B cell (primary cell): ENCODE data around the gene MED27. TPM values are rescaled to one million over a fixed set of nuclear protein-coding genes. Genes with fewer than 3 reads are reported as not detected.

ENCODE experiments used
- ATAC-seq: fragments of 200-7000 bp; cut with Tn5 transposase; one replicate; pipeline ENCODE4 v1.10.0; 2021; ENCODE audit warnings: low read depth, mild to moderate bottlenecking, moderate number of reproducible peaks, moderate library complexity
- CTCF ChIA-PET: fragments of 350-600 bp; sonication (Branson Sonifier 250); formaldehyde crosslinking; loops from one replicate; lab custom pipeline; 2021; ENCODE audit warnings: antibody characterized with exemption, inconsistent platforms; lab: Charles Lee
- POLR2A ChIA-PET: fragments of 350-600 bp; sonication (Branson Sonifier 250); formaldehyde crosslinking; loops from one replicate; lab custom pipeline; 2021; ENCODE audit warnings: antibody characterized with exemption; lab: Charles Lee
- DNase-seq: peaks from one replicate; pipeline ENCODE4 v3.0.0; 2013
- H2AFZ ChIP-seq: 2 replicates; pipeline ENCODE4 v1.6.1; 2012; ENCODE audit warnings: mild to moderate bottlenecking, low read depth, low read length; ENCODE audit not compliant: insufficient read depth, poor library complexity, severe bottlenecking
- H3K27ac ChIP-seq, 2 donors: 1 replicate in 1 of 2; 2 replicates in 1 of 2; pipeline ENCODE4 v1.5.1; 2012 to 2013; ENCODE audit warnings: low read length in 2 of 2, mild to moderate bottlenecking in 2 of 2, moderate library complexity in 1 of 2
- H3K27me3 ChIP-seq, 4 experiments: fragments of 200-600 bp in 1 of 4; sonication (generic) in 1 of 4; replicated peaks in 1 of 4; 1 replicate in 2 of 4; 2 replicates in 2 of 4; pipeline versions ENCODE4 v1.6.1 to v1.7.0; 2013 to 2016; ENCODE audit warnings: low read length in 3 of 4, mild to moderate bottlenecking in 2 of 4, mixed read lengths in 1 of 4, moderate library complexity in 1 of 4; ENCODE audit not compliant: insufficient read depth in 4 of 4, control insufficient read depth in 3 of 4; ENCODE audit errors: control extremely low read depth in 1 of 4
- H3K36me3 ChIP-seq, 2 experiments: replicated peaks in 1 of 2; 1 replicate in 1 of 2; 2 replicates in 1 of 2; pipeline versions ENCODE4 v1.6.1 to v1.7.1; 2013; ENCODE audit warnings: low read length in 1 of 2; ENCODE audit not compliant: insufficient read depth in 2 of 2, control insufficient read depth in 1 of 2; ENCODE audit errors: control extremely low read depth in 1 of 2, extremely low read depth in 1 of 2
- H3K4me1 ChIP-seq, 2 donors: fragments of 200-600 bp in 1 of 2; sonication (generic) in 1 of 2; 1 replicate in 1 of 2; 2 replicates in 1 of 2; pipeline versions ENCODE4 v1.5.1 to v1.6.1; 2013 to 2017; ENCODE audit warnings: low read length in 2 of 2; ENCODE audit not compliant: control insufficient read depth in 2 of 2, insufficient read depth in 2 of 2
- H3K4me2 ChIP-seq: replicated peaks from 2 replicates; pipeline ENCODE3; 2012; ENCODE audit warnings: mild to moderate bottlenecking, low read depth, low read length; ENCODE audit not compliant: poor library complexity, severe bottlenecking
- H3K4me3 ChIP-seq, 5 experiments: fragments of 200-600 bp in 1 of 5; sonication (generic) in 1 of 5; 1 replicate in 3 of 5; 2 replicates in 2 of 5; pipeline versions ENCODE4 v1.5.1 to v1.7.0; 2011 to 2016; ENCODE audit warnings: low read length in 4 of 5, mild to moderate bottlenecking in 4 of 5, low read depth in 2 of 5, control low read depth in 1 of 5, moderate library complexity in 1 of 5; ENCODE audit not compliant: insufficient read depth in 1 of 5; ENCODE audit errors: control extremely low read depth in 1 of 5, extremely low read depth in 1 of 5
- H3K79me2 ChIP-seq: fragments of 200-600 bp; sonication (generic); one replicate; pipeline ENCODE4 v1.6.0; 2016; ENCODE audit warnings: low read length; ENCODE audit not compliant: control insufficient read depth, insufficient read depth
- H3K9ac ChIP-seq: fragments of 200-600 bp; sonication (generic); 2 replicates; pipeline ENCODE4 v1.6.1; 2017; ENCODE audit warnings: mild to moderate bottlenecking, low read length, moderate library complexity
- H3K9me3 ChIP-seq, 3 donors: one replicate each; pipeline versions ENCODE4 v1.6.1 to v1.7.1; 2013; ENCODE audit warnings: low read length in 2 of 3; ENCODE audit not compliant: control insufficient read depth in 2 of 3, insufficient read depth in 1 of 3; ENCODE audit errors: control extremely low read depth in 1 of 3
- H4K20me1 ChIP-seq: 2 replicates; pipeline ENCODE4 v1.6.0; 2012; ENCODE audit warnings: mild to moderate bottlenecking, low read length; ENCODE audit not compliant: insufficient read depth, control insufficient read depth, poor library complexity, severe bottlenecking
- H3K27ac Mint-ChIP-seq: one replicate; pipeline ENCODE4 v1.8.0; 2021; ENCODE audit warnings: mixed read lengths
- H3K27me3 Mint-ChIP-seq: one replicate; pipeline ENCODE4 v1.8.0; 2021; ENCODE audit warnings: mixed read lengths
- H3K4me1 Mint-ChIP-seq: one replicate; pipeline ENCODE4 v1.8.0; 2021; ENCODE audit warnings: mixed read lengths
- H3K4me3 Mint-ChIP-seq: one replicate; pipeline ENCODE4 v1.8.0; 2021; ENCODE audit warnings: mixed read lengths
- H3K9me3 Mint-ChIP-seq: one replicate; pipeline ENCODE4 v1.8.0; 2022; ENCODE audit warnings: mixed read lengths; ENCODE audit not compliant: insufficient read depth
- CTCF ChIP-seq: fragments of 200-600 bp; IDR thresholded peaks from one replicate; pipeline ENCODE4 v1.8.0; 2022; ENCODE audit warnings: antibody characterized with exemption, mild to moderate bottlenecking
- EZH2 ChIP-seq: IDR thresholded peaks from 2 replicates; pipeline ENCODE4 v1.6.1; 2012; ENCODE audit warnings: borderline replicate concordance, low read depth, mild to moderate bottlenecking, moderate library complexity, low read length; ENCODE audit not compliant: insufficient read depth, poor library complexity, severe bottlenecking
- WGBS: methylation state at CpG from one replicate; pipeline ENCODE4 v1.1.5; 2013; ENCODE audit warnings: missing lambda C conversion rate; ENCODE audit not compliant: insufficient coverage; 5-methylcytosine and 5-hydroxymethylcytosine counted together
- intact Hi-C: fragments of 100-400 bp; cut with micrococcal nuclease; formaldehyde crosslinking; loops from one replicate; pipeline ENCODE4 v1.10.0; 2022
- polyA plus RNA-seq: library from polyadenylated mRNA; depleted of rRNA; stranded (reverse); fragments of >200 nt; gene quantifications from 2 replicates; pipeline ENCODE4 v1.2.3, GENCODE V29; 2012
- total RNA-seq, 2 donors: library from RNA; stranded (reverse); fragments of 120-200 nt in 1 of 2; gene quantifications; 1 replicate in 1 of 2; 2 replicates in 1 of 2; pipeline versions ENCODE4 v1.2.3 to v1.2.4, GENCODE V29; 2013 to 2022

The MED27 gene
- total and polyA plus RNA-seq, 2 donors (not counting 1 experiment from before 2014, with no cell fraction given), result 17.4 to 17.7 TPM

- no peak overlapping the region for H2AFZ ChIP-seq
- POLR2A ChIA-PET, result no interaction called here
- H3K9me3 ChIP-seq, result no peaks in the 10 kb centered on the region
- CTCF ChIA-PET, result no interaction called here
- intact Hi-C loops, result no loop called here
- no peak for ATAC-seq
- H3K4me3 ChIP-seq, result no peak overlapping the region
- TF ChIP-seq CTCF (no peak), EZH2 (no peak)
- H3K36me3 ChIP-seq, result no peaks in the 10 kb centered on the region
- WGBS, result 96% methylated on average over 4 of the region's 7 CpGs
- peaks cover 0 to 15% (median 5%) of the 10 kb centered on the region in 4 experiments for H3K27me3 ChIP-seq
- Mint-ChIP-seq H3K27ac (no peak overlapping the region), H3K4me1 (no peaks in the 10 kb centered on the region), H3K4me3 (no peak overlapping the region), H3K27me3 (peaks cover 55% of the 10 kb centered on the region), H3K9me3 (peaks cover 4% of the 10 kb centered on the region)
- H3K79me2 ChIP-seq, result no peaks in the 10 kb centered on the region
- H3K9ac ChIP-seq, result no peak overlapping the region
- H3K4me2 ChIP-seq, result no peak overlapping the region
- H3K4me1 ChIP-seq, result no peaks in the 10 kb centered on the region
- no peak overlapping the region for H3K27ac ChIP-seq
- H4K20me1 ChIP-seq, result no peaks in the 10 kb centered on the region
- DNase-seq, result no peak
Observed at GRCh38 chr9:132099167-132099566, 19.5 kb upstream of the MED27 start.

GRCh38 chr9:132094314-132094791, 14.7 kb upstream of the MED27 start:
- ChIA-PET POLR2A (no interaction called here), CTCF (no interaction called here)
- intact Hi-C loops, result no loop called here
- Mint-ChIP-seq H3K4me3 (no peak overlapping the region), H3K4me1 (no peaks in the 10 kb centered on the region), H3K27ac (no peak overlapping the region), H3K27me3 (peaks cover 52% of the 10 kb centered on the region), H3K9me3 (peaks cover 4% of the 10 kb centered on the region)
- no peak for TF ChIP-seq EZH2
- no peak for TF ChIP-seq CTCF
- H3K4me2 ChIP-seq, result no peak overlapping the region
- H3K27ac ChIP-seq, result no peak overlapping the region
- no peaks in the 10 kb centered on the region for H3K4me1 ChIP-seq
- WGBS, result no CpG with 5 or more reads among the region's 2 CpGs
- no peaks in the 10 kb centered on the region for H3K36me3 ChIP-seq
- H3K27me3 ChIP-seq, result peaks cover 0 to 10% (median 2%) of the 10 kb centered on the region in 4 experiments
- H4K20me1 ChIP-seq, result no peaks in the 10 kb centered on the region
- DNase-seq, result no peak
- ATAC-seq, result no peak
- no peaks in the 10 kb centered on the region for H3K79me2 ChIP-seq
- H3K9me3 ChIP-seq, result no peaks in the 10 kb centered on the region
- H3K4me3 ChIP-seq, result no peak overlapping the region
- no peak overlapping the region for H2AFZ ChIP-seq
- H3K9ac ChIP-seq, result no peak overlapping the region
